ENCODE results near the gene AP3B1. TPM values are rescaled to one million over a fixed set of nuclear protein-coding genes. Genes with fewer than 3 reads are reported as not detected.
"Not testable (repeated sequence)": the region's sequence is repeated elsewhere in the genome, so short reads cannot be mapped to it uniquely, and the experiment has no call there.

The AP3B1 gene
- total and polyA plus RNA-seq, 2 experiments from 2014 or later = 32.1 to 46.3 TPM

GRCh38 chr5:78190402-78190801 lies 104.1 kb downstream of the AP3B1 start (continued):
- TF ChIP-seq REST (IDR thresholded peaks at IDR 0.05; ENCODE audit: unreplicated experiment) (no peak), JUNB (IDR thresholded peaks at IDR 0.05; ENCODE audit: unreplicated experiment) (no peak), CREB1 (CRISPR knock-in tag; IDR thresholded peaks at IDR 0.05; ENCODE audit: low read depth) (no peak)

- H3K4me3 Mint-ChIP-seq; H3F3A ChIP-seq (replicated peaks; ENCODE audit: low read depth): not testable (repeated sequence)
- H3K36me3 Mint-ChIP-seq (ENCODE audit: low read depth) = peaks cover 18% of the 10 kb centered on the region; the same call in 2 of the 3 replicates
Measured at GRCh38 chr5:78188681-78189080, 105.8 kb downstream of the AP3B1 start.

GRCh38 chr5:78187172-78187571 lies 107.3 kb downstream of the AP3B1 start:
- H3K36me3 ChIP-seq (ENCODE audit: insufficient read depth) = no peaks in the 10 kb centered on the region
- peaks cover 1% of the 10 kb centered on the region; the same call in 2 of the 3 replicates for H3K4me1 Mint-ChIP-seq
- no peak for ATAC-seq
- no peak overlapping the region for H3K27ac Mint-ChIP-seq
- H3K4me1 ChIP-seq (ENCODE audit: insufficient read depth) = no peaks in the 10 kb centered on the region
- no peaks in the 10 kb centered on the region for H3K27me3 Mint-ChIP-seq (ENCODE audit: insufficient read depth, low read depth, poor library complexity)
- H4K20me1 ChIP-seq (replicated peaks; ENCODE audit: insufficient read depth) = no peaks in the 10 kb centered on the region
- H3K36me3 Mint-ChIP-seq (ENCODE audit: low read depth) = peaks cover 18% of the 10 kb centered on the region; the same call in 2 of the 3 replicates
- peaks cover 13% of the 10 kb centered on the region; the same call in 2 of the 3 replicates for H3K9me3 Mint-ChIP-seq
- H3K27ac ChIP-seq (ENCODE audit: low read depth) = no peak overlapping the region
- H3F3A ChIP-seq (replicated peaks; ENCODE audit: low read depth) = no peaks in the 10 kb centered on the region
- H3K9me2 ChIP-seq (ENCODE audit: insufficient read depth) = no peaks in the 10 kb centered on the region
- no peaks in the 10 kb centered on the region for H3K79me2 ChIP-seq (replicated peaks; ENCODE audit: insufficient read depth)
- no peak overlapping the region for H3K4me3 ChIP-seq
- no peak for DNase-seq (ENCODE audit: low spot score)
- no peak overlapping the region for H3K4me3 Mint-ChIP-seq
- H3K27me3 ChIP-seq (ENCODE audit: insufficient read depth) = no peaks in the 10 kb centered on the region
- no peak overlapping the region for H2AFZ ChIP-seq
- H3K4me2 ChIP-seq = no peak overlapping the region
- TF ChIP-seq, protein P1, sequence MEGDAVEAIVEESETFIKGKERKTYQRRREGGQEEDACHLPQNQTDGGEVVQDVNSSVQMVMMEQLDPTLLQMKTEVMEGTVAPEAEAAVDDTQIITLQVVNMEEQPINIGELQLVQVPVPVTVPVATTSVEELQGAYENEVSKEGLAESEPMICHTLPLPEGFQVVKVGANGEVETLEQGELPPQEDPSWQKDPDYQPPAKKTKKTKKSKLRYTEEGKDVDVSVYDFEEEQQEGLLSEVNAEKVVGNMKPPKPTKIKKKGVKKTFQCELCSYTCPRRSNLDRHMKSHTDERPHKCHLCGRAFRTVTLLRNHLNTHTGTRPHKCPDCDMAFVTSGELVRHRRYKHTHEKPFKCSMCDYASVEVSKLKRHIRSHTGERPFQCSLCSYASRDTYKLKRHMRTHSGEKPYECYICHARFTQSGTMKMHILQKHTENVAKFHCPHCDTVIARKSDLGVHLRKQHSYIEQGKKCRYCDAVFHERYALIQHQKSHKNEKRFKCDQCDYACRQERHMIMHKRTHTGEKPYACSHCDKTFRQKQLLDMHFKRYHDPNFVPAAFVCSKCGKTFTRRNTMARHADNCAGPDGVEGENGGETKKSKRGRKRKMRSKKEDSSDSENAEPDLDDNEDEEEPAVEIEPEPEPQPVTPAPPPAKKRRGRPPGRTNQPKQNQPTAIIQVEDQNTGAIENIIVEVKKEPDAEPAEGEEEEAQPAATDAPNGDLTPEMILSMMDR (conservative IDR thresholded peaks at IDR 0.05; ENCODE audit: low read depth in 2 of 2) = no peak
- TF ChIP-seq, protein P2, sequence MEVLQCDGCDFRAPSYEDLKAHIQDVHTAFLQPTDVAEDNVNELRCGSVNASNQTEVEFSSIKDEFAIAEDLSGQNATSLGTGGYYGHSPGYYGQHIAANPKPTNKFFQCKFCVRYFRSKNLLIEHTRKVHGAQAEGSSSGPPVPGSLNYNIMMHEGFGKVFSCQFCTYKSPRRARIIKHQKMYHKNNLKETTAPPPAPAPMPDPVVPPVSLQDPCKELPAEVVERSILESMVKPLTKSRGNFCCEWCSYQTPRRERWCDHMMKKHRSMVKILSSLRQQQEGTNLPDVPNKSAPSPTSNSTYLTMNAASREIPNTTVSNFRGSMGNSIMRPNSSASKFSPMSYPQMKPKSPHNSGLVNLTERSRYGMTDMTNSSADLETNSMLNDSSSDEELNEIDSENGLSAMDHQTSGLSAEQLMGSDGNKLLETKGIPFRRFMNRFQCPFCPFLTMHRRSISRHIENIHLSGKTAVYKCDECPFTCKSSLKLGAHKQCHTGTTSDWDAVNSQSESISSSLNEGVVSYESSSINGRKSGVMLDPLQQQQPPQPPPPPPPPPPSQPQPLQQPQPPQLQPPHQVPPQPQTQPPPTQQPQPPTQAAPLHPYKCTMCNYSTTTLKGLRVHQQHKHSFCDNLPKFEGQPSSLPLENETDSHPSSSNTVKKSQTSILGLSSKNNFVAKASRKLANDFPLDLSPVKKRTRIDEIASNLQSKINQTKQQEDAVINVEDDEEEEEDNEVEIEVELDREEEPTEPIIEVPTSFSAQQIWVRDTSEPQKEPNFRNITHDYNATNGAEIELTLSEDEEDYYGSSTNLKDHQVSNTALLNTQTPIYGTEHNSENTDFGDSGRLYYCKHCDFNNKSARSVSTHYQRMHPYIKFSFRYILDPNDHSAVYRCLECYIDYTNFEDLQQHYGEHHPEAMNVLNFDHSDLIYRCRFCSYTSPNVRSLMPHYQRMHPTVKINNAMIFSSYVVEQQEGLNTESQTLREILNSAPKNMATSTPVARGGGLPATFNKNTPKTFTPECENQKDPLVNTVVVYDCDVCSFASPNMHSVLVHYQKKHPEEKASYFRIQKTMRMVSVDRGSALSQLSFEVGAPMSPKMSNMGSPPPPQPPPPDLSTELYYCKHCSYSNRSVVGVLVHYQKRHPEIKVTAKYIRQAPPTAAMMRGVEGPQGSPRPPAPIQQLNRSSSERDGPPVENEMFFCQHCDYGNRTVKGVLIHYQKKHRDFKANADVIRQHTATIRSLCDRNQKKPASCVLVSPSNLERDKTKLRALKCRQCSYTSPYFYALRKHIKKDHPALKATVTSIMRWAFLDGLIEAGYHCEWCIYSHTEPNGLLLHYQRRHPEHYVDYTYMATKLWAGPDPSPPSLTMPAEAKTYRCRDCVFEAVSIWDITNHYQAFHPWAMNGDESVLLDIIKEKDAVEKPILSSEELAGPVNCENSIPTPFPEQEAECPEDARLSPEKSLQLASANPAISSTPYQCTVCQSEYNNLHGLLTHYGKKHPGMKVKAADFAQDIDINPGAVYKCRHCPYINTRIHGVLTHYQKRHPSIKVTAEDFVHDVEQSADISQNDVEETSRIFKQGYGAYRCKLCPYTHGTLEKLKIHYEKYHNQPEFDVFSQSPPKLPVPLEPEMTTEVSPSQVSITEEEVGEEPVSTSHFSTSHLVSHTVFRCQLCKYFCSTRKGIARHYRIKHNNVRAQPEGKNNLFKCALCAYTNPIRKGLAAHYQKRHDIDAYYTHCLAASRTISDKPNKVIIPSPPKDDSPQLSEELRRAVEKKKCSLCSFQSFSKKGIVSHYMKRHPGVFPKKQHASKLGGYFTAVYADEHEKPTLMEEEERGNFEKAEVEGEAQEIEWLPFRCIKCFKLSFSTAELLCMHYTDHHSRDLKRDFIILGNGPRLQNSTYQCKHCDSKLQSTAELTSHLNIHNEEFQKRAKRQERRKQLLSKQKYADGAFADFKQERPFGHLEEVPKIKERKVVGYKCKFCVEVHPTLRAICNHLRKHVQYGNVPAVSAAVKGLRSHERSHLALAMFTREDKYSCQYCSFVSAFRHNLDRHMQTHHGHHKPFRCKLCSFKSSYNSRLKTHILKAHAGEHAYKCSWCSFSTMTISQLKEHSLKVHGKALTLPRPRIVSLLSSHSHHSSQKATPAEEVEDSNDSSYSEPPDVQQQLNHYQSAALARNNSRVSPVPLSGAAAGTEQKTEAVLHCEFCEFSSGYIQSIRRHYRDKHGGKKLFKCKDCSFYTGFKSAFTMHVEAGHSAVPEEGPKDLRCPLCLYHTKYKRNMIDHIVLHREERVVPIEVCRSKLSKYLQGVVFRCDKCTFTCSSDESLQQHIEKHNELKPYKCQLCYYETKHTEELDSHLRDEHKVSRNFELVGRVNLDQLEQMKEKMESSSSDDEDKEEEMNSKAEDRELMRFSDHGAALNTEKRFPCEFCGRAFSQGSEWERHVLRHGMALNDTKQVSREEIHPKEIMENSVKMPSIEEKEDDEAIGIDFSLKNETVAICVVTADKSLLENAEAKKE (CRISPR knock-in tag; IDR thresholded peaks at IDR 0.05) = no peak
- no peak for TF ChIP-seq EZH2phosphoT487 (IDR thresholded peaks at IDR 0.05; ENCODE audit: unreplicated experiment)

More at GRCh38 chr5:78188681-78189080, 105.8 kb downstream of the AP3B1 start:
- H3K4me3 ChIP-seq; ATAC-seq; H3K79me2 ChIP-seq (replicated peaks; ENCODE audit: insufficient read depth); H2AFZ ChIP-seq; DNase-seq (ENCODE audit: low spot score); H3K27ac Mint-ChIP-seq; H3K9me2 ChIP-seq (ENCODE audit: insufficient read depth); H3K27ac ChIP-seq (ENCODE audit: low read depth); H3K4me2 ChIP-seq; H3K27me3 Mint-ChIP-seq (ENCODE audit: insufficient read depth, low read depth, poor library complexity); H3K4me1 Mint-ChIP-seq; H3K27me3 ChIP-seq (ENCODE audit: insufficient read depth); H3K36me3 ChIP-seq (ENCODE audit: insufficient read depth); H4K20me1 ChIP-seq (replicated peaks; ENCODE audit: insufficient read depth); H3K4me1 ChIP-seq (ENCODE audit: insufficient read depth): not testable (repeated sequence)
- H3K9me3 Mint-ChIP-seq = peaks cover 13% of the 10 kb centered on the region; the same call in 2 of the 3 replicates

All from GM23338 (cell line).